Endothelial cell of umbilical vein (primary cell): ENCODE data around the gene CABCOCO1.
A peak's percentile ranks its signal among the peaks of the same experiment; 100 is the strongest.

Experiments
- CTCF ChIP-seq, 2 donors: IDR thresholded peaks; 1 replicate in 1 of 2; 2 replicates in 1 of 2; pipeline ENCODE4 v1.5.1; 2011; ENCODE audit warnings: low read length in 2 of 2, mild to moderate bottlenecking in 2 of 2, moderate library complexity in 2 of 2, control low read depth in 1 of 2, inconsistent platforms in 1 of 2, low read depth in 1 of 2; ENCODE audit not compliant: insufficient read depth in 1 of 2; ENCODE audit errors: extremely low read depth in 1 of 2
- EZH2 ChIP-seq: IDR thresholded peaks from 2 replicates; pipeline ENCODE4 v1.6.1; 2012; ENCODE audit warnings: borderline replicate concordance, low read depth, mild to moderate bottlenecking, moderate library complexity, low read length, inconsistent platforms; ENCODE audit not compliant: severe bottlenecking
- FOS ChIP-seq: IDR thresholded peaks from 2 replicates; pipeline ENCODE4 v1.6.1; 2011; ENCODE audit warnings: mild to moderate bottlenecking, low read length, moderate library complexity, borderline replicate concordance; ENCODE audit not compliant: insufficient read depth
- JUN ChIP-seq: IDR thresholded peaks from 2 replicates; pipeline ENCODE4 v1.6.1; 2011; ENCODE audit warnings: borderline replicate concordance, low read depth; ENCODE audit not compliant: insufficient read length, insufficient read depth
- MAX ChIP-seq: IDR thresholded peaks from 2 replicates; pipeline ENCODE4 v1.6.1; 2011; ENCODE audit not compliant: insufficient read depth, insufficient read length
- MYC ChIP-seq: IDR thresholded peaks from one replicate; pipeline ENCODE4 v1.6.1; 2011; ENCODE audit warnings: mild to moderate bottlenecking, low read depth, low read length
- POLR2A ChIP-seq: IDR thresholded peaks from 2 replicates; pipeline ENCODE4 v1.6.1; 2012; ENCODE audit warnings: low read depth, mild to moderate bottlenecking, control low read depth, low read length
- POLR2AphosphoS5 ChIP-seq: IDR thresholded peaks from 2 replicates; pipeline ENCODE4 v1.6.1; 2012; ENCODE audit warnings: low read depth, mild to moderate bottlenecking, control low read depth, low read length, moderate library complexity; ENCODE audit not compliant: insufficient read depth

- TF ChIP-seq MAX = no peak
- no peak for TF ChIP-seq MYC
- no peak for TF ChIP-seq CTCF (IDR thresholded peaks at IDR 0.05; ENCODE audit: extremely low read depth in 1 of 2, insufficient read depth in 1 of 2, low read depth in 1 of 2, low read length in 2 of 2)
- no peak for TF ChIP-seq EZH2
- no peak for TF ChIP-seq POLR2AphosphoS5
- peak; percentile 13 for TF ChIP-seq FOS
- peak; percentile 21 for TF ChIP-seq JUN
- TF ChIP-seq POLR2A = no peak
These were observed 89.6 kb downstream of the CABCOCO1 start for GRCh38 chr10:61752111-61753011.
